Heart left ventricle (tissue), 16 donors: ENCODE results near the gene TBC1D1. TPM values are rescaled to one million over a fixed set of nuclear protein-coding genes. Genes with fewer than 3 reads are reported as not detected.
A peak's percentile ranks its signal among the peaks of the same experiment; 100 is the strongest.
"Not testable (repeated sequence)": the region's sequence is repeated elsewhere in the genome, so short reads cannot be mapped to it uniquely, and the experiment has no call there.

ENCODE experiments used
- ATAC-seq, 4 donors: fragments of 200-7000 bp; cut with Tn5 transposase; one replicate each; pipeline ENCODE4 v1.9.1; 2020 to 2022; ENCODE audit warnings: moderate library complexity in 4 of 4, mild to moderate bottlenecking in 3 of 4, moderate number of reproducible peaks in 1 of 4
- DNase-seq, 5 donors: peaks; one replicate each; pipeline ENCODE4 v3.0.0-alpha.2; 2020
- H3K27ac ChIP-seq, 12 donors: fragments of 200-600 bp; sonication (generic) in 4 of 12; one replicate each; pipeline versions ENCODE4 v1.5.0 to v1.8.0; 2016 to 2022; ENCODE audit warnings: mild to moderate bottlenecking in 2 of 12
- H3K27me3 ChIP-seq, 9 donors: fragments of 200-600 bp; sonication (generic) in 2 of 9; one replicate each; pipeline versions ENCODE4 v1.5.1 to v1.8.0; 2016 to 2022; ENCODE audit warnings: mild to moderate bottlenecking in 3 of 9
- H3K36me3 ChIP-seq, 9 donors: fragments of 200-600 bp; sonication (generic) in 2 of 9; one replicate each; pipeline versions ENCODE4 v1.5.0 to v1.8.0; 2018 to 2022; ENCODE audit warnings: mild to moderate bottlenecking in 2 of 9
- H3K4me1 ChIP-seq, 12 donors: fragments of 200-600 bp; sonication (generic) in 4 of 12; one replicate each; pipeline versions ENCODE4 v1.5.0 to v1.8.0; 2016 to 2022; ENCODE audit warnings: mild to moderate bottlenecking in 3 of 12
- H3K4me3 ChIP-seq, 12 donors: fragments of 200-600 bp; sonication (generic) in 4 of 12; one replicate each; pipeline versions ENCODE4 v1.5.0 to v1.8.0; 2017 to 2022; ENCODE audit warnings: mild to moderate bottlenecking in 9 of 12, moderate library complexity in 4 of 12
- H3K9me3 ChIP-seq, 12 donors: fragments of 200-600 bp; sonication (generic) in 4 of 12; one replicate each; pipeline versions ENCODE4 v1.5.0 to v1.8.0; 2016 to 2022; ENCODE audit warnings: mild to moderate bottlenecking in 1 of 12
- CTCF ChIP-seq, 12 donors: fragments of 200-600 bp; sonication (generic) in 4 of 12; IDR thresholded peaks; one replicate each; pipeline versions ENCODE4 v1.5.0 to v1.8.0; 2018 to 2022; ENCODE audit warnings: antibody characterized with exemption in 12 of 12, mild to moderate bottlenecking in 5 of 12
- POLR2A ChIP-seq, 2 donors: fragments of 450-650 bp; IDR thresholded peaks; one replicate each; pipeline ENCODE4 v1.6.1; 2017; ENCODE audit warnings: antibody characterized with exemption in 2 of 2, mild to moderate bottlenecking in 2 of 2, moderate library complexity in 2 of 2
- WGBS, 4 donors: extraction: QIAGEN DNeasy Blood & Tissue Kit in 2 of 4; methylation state at CpG; one replicate each; pipeline versions ENCODE4 v1.1.5 to v1.1.7; 2013 to 2018; 5-methylcytosine and 5-hydroxymethylcytosine counted together
- intact Hi-C, 10 donors: fragments of 100-400 bp; cut with DNase I; formaldehyde crosslinking; loops; one replicate each; pipeline versions ENCODE4 v1.11.1 to v1.14.2; 2022
- polyA plus RNA-seq, 2 donors: library from polyadenylated mRNA; stranded (reverse); fragments of 200-250 nt; gene quantifications; one replicate each; pipeline ENCODE4 v1.2.3, GENCODE V29; 2013
- total RNA-seq, 9 donors: library from RNA; depleted of rRNA in 2 of 9; stranded (reverse); fragments of >200 nt in 2 of 9; fragmentation: NEBNext Ultra II Directional in 3 of 9; extraction: Animal tissue kit (Norgen Biotek cat#: 25700) in 3 of 9; gene quantifications; one replicate each; pipeline versions ENCODE4 v1.1.0 to v1.2.4, GENCODE V29; 2016 to 2023
- donor health status: ischemic (EF 13 %, LVEDD 7.1; RV severe dilation, severe dysfunction).
- donor health status: healthy with polysubstance abuse.
- donor health status: DM: no; HTN: yes; CAD: no.
- donor health status: DM: no; HTN: no; CAD: no.
- donor health status: ischemic (EF 25% LVEDD 6.9; RV normal size, moderate dysfunction).
- donor health status: ischemic (EF 25% LVEDD 5.7; RV mildly dilated, moderate dysfunction).
- donor health status: healthy.
- donor health status: DM: yes; HTN: yes; CAD: no.
- donor health status: ischemic (EF 35%, LVEDD 5.7; RV mildly dilated, moderate dysfunction).
- donor health status: nonischemic (EF 11% LVEDD 7.7; RV severe dilation, severe dysfunction).
- donor health status: DM: yes; HTN: yes; CAD: no.
- donor health status: PGD.
- donor health status: ischemic (EF 29% LVEDD 5.4; RV normal size, mild dysfunction).
- donor health status: nonischemic (EF 23%, LVEDD 6.1; RV moderate dilation, normal function).

Gene TBC1D1
- total and polyA plus RNA-seq, 11 donors, result 81.7 to 269 (median 140) TPM

- intact Hi-C loops, result loop anchor here in 3 of 10 donors (5.0 kb wide), 1 partner anchor 33 kb away; no protein-coding TSS in a partner anchor
- 89 to 97% (median 92%) methylated on average over 7 of the region's 7 CpGs for WGBS, 4 donors
- Histone ChIP-seq H3K36me3 (peaks cover 0 to 81% (median 62%) of the 10 kb centered on the region in 9 donors), H3K27me3 (no peaks in the 10 kb centered on the region), H3K4me1 (peaks cover 0 to 25% (median 11%) of the 10 kb centered on the region in 12 donors), H3K27ac (peak overlapping the region in 1 of 12 donors; percentile 75), H3K4me3 (no peak overlapping the region), H3K9me3 (no peaks in the 10 kb centered on the region)
- ATAC-seq (no peak), DNase-seq (no peak)
- TF ChIP-seq CTCF (IDR thresholded peaks at IDR 0.05), result no peak
- TF ChIP-seq POLR2A (IDR thresholded peaks at IDR 0.05), result no peak
Observed at GRCh38 chr4:38020386-38020785, 129.5 kb downstream of the TBC1D1 start.

- H3K4me3 ChIP-seq, ATAC-seq, DNase-seq, H3K27me3 ChIP-seq, H3K9me3 ChIP-seq: not testable (repeated sequence)
- 97 to 98% (median 97%) methylated on average over 4 of the region's 4 CpGs for WGBS, 4 donors
- H3K27ac ChIP-seq, result peak overlapping the region in 1 of 12 donors; percentile 75
- intact Hi-C loops, result loop anchor here in 3 of 10 donors (5.0 kb wide), 1 partner anchor 34 kb away; no protein-coding TSS in a partner anchor
- peaks cover 0 to 23% (median 9%) of the 10 kb centered on the region in 12 donors for H3K4me1 ChIP-seq
- peaks cover 0 to 82% (median 63%) of the 10 kb centered on the region in 9 donors for H3K36me3 ChIP-seq
Observed at GRCh38 chr4:38020961-38021360, 130.1 kb downstream of the TBC1D1 start.

DNA sequence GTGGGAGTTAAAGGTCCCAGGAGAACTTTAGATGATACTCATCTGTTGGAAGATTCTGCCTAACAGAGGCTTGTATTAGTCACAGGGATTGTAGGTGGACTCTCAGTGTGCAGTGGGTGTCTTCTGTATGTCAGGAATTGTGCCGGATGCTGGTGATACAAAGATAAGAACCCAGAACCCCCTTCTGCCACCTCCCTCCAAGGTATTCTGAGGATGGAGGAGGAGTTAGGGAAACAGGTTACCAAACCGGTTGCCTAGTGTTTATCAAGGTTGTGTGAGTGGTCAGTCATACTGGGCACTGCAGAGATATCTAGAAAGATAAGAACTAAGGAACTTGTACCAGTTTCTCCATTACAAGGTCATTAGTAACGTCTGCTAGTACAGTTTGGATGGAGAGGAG lies 130.9 kb downstream of the TBC1D1 start:
- intact Hi-C loops, result loop anchor here in 3 of 10 donors (5.0 kb wide), 1 partner anchor 34 kb away; no protein-coding TSS in a partner anchor
- Histone ChIP-seq H3K27ac (peak overlapping the region in 1 of 12 donors; percentile 75), H3K4me3 (no peak overlapping the region), H3K27me3 (no peaks in the 10 kb centered on the region), H3K9me3 (no peaks in the 10 kb centered on the region), H3K4me1 (peaks cover 0 to 20% (median 7%) of the 10 kb centered on the region in 12 donors), H3K36me3 (peaks cover 0 to 83% (median 64%) of the 10 kb centered on the region in 9 donors)
- WGBS, 4 donors, result 73 to 87% (median 84%) methylated on average over 3 of the region's 3 CpGs
- TF ChIP-seq CTCF (IDR thresholded peaks at IDR 0.05), result no peak
- ATAC-seq (no peak), DNase-seq (no peak)

GRCh38 chr4:38023347-38024205 lies 132.7 kb downstream of the TBC1D1 start:
- no peak for TF ChIP-seq POLR2A (IDR thresholded peaks at IDR 0.05)
- no peak for TF ChIP-seq CTCF (IDR thresholded peaks at IDR 0.05)
- DNase-seq (no peak), ATAC-seq (peak in 3 of 4 donors; percentile 22 to 53 (median 39))
- Histone ChIP-seq H3K4me3 (peak overlapping the region in 1 of 12 donors; percentile 34), H3K9me3 (no peaks in the 10 kb centered on the region), H3K27me3 (no peaks in the 10 kb centered on the region), H3K4me1 (peaks cover 0 to 20% (median 7%) of the 10 kb centered on the region in 12 donors), H3K27ac (peak overlapping the region in 2 of 12 donors; percentile 75 to 77), H3K36me3 (peaks cover 0 to 87% (median 71%) of the 10 kb centered on the region in 9 donors)
- 72 to 77% (median 75%) methylated on average over 13 of the region's 13 CpGs for WGBS, 4 donors
- intact Hi-C loops, result loop anchor here in 3 of 10 donors (5.0 kb wide), 1 partner anchor 36 kb away; no protein-coding TSS in a partner anchor
